K562 (cell line): Measurements from ENCODE around the gene GPR183. TPM values are rescaled to one million over a fixed set of nuclear protein-coding genes. Genes with fewer than 3 reads are reported as not detected.

ENCODE experiments used
- ATAC-seq: fragments of 200-7000 bp; cut with Tn5 transposase; 3 replicates; pipeline ENCODE4 v1.9.1; 2020; ENCODE audit warnings: moderate library complexity
- BruUV-seq: library from RNA; stranded (reverse); fragments of 400-500 nt; replicated peaks from 2 replicates; lab custom pipeline; 2021; lab: Mats Ljungman, UMichigan
- CTCF ChIA-PET: fragments of 300-600 bp; formaldehyde crosslinking; extraction: SDS; loops from one replicate; lab custom pipeline; 2021; ENCODE audit warnings: low intra/inter-chr PET ratio; lab: Yijun Ruan, JAX
- POLR2A ChIA-PET: fragments of 300-600, 350-650 bp; sonication (Branson Sonifier 250); formaldehyde crosslinking; extraction: SDS; loops from one replicate; lab custom pipeline; 2021; ENCODE audit warnings: antibody characterized with exemption, inconsistent platforms; lab: Yijun Ruan, JAX
- DNase-seq, 4 experiments: peaks; one replicate each; pipeline versions ENCODE4 v3.0.0 to v3.0.0-alpha.2; 2011 to 2018; ENCODE audit warnings: low spot score in 3 of 4, mixed read lengths in 3 of 4; ENCODE audit errors: extremely low read depth in 1 of 4
- FAIRE-seq: peaks from 2 replicates; lab custom pipeline; 2011; peaks lifted over from hg19 to GRCh38; lab: Jason Lieb, UNC
- H2AFZ ChIP-seq: 2 replicates; pipeline ENCODE4 v1.6.0; 2011; ENCODE audit warnings: low read depth, low read length, control low read depth, inconsistent platforms
- H3K27ac ChIP-seq: fragments of 200-600 bp; 3 replicates; pipeline ENCODE4 v1.8.0; 2011; ENCODE audit warnings: low read depth, mild to moderate bottlenecking, control low read depth, inconsistent platforms, low read length, moderate library complexity, mixed read lengths; ENCODE audit errors: extremely low read depth
- H3K27me3 ChIP-seq, 2 experiments: fragments of 300-600 bp in 1 of 2; 2 replicates in 1 of 2; 3 replicates in 1 of 2; pipeline versions ENCODE4 v1.6.0 to v1.8.0; 2011; ENCODE audit warnings: inconsistent platforms in 2 of 2, low read length in 2 of 2, mild to moderate bottlenecking in 1 of 2, mixed read lengths in 1 of 2, moderate library complexity in 1 of 2; ENCODE audit not compliant: control insufficient read depth in 2 of 2, insufficient read depth in 2 of 2
- H3K36me3 ChIP-seq: fragments of 300-600 bp; 3 replicates; pipeline ENCODE4 v1.8.0; 2011; ENCODE audit warnings: mild to moderate bottlenecking, low read length, inconsistent platforms; ENCODE audit not compliant: control insufficient read depth, insufficient read depth
- H3K4me1 ChIP-seq, 2 experiments: fragments of 200-600 bp in 1 of 2; replicated peaks in 1 of 2; 2 replicates in 1 of 2; 3 replicates in 1 of 2; pipeline versions ENCODE4 v1.5.1 to v1.8.0; 2011; ENCODE audit warnings: inconsistent platforms in 2 of 2, low read length in 2 of 2, mild to moderate bottlenecking in 1 of 2, mixed read lengths in 1 of 2, moderate library complexity in 1 of 2; ENCODE audit not compliant: control insufficient read depth in 2 of 2, insufficient read depth in 2 of 2
- H3K4me2 ChIP-seq: 2 replicates; pipeline ENCODE4 v1.6.1; 2011; ENCODE audit warnings: low read length, control low read depth, inconsistent platforms, mixed read lengths; ENCODE audit not compliant: insufficient read depth
- H3K4me3 ChIP-seq: fragments of 200-600 bp; sonication (generic), shearing (Covaris generic); 2 replicates; pipeline ENCODE4 v1.5.1; 2016; ENCODE audit warnings: control low read depth, inconsistent platforms
- H3K79me2 ChIP-seq: fragments of 200-600 bp; 3 replicates; pipeline ENCODE4 v1.8.0; 2011; ENCODE audit warnings: low read length, inconsistent platforms; ENCODE audit not compliant: control insufficient read depth, insufficient read depth
- H3K9ac ChIP-seq, 2 experiments: 2 replicates each; pipeline versions ENCODE4 v1.6.0 to v1.6.1; 2011; ENCODE audit warnings: low read depth in 2 of 2, low read length in 2 of 2, control low read depth in 1 of 2, inconsistent platforms in 1 of 2, mild to moderate bottlenecking in 1 of 2, mixed read lengths in 1 of 2; ENCODE audit not compliant: insufficient read depth in 1 of 2
- H3K9me1 ChIP-seq: one replicate; pipeline ENCODE4 v1.6.0; 2011; ENCODE audit warnings: inconsistent platforms, mild to moderate bottlenecking, low read length, moderate library complexity; ENCODE audit not compliant: control insufficient read depth, insufficient read depth
- H3K9me3 ChIP-seq: replicated peaks from 2 replicates; pipeline ENCODE4 v1.5.1; 2011; ENCODE audit warnings: low read depth, low read length, inconsistent platforms; ENCODE audit not compliant: control insufficient read depth, insufficient read depth
- H4K20me1 ChIP-seq: replicated peaks from 2 replicates; pipeline ENCODE4 v1.6.1; 2011; ENCODE audit warnings: low read length, inconsistent platforms, mixed read lengths; ENCODE audit not compliant: control insufficient read depth, insufficient read depth
- CHD7 ChIP-seq: fragments of 200-600 bp; sonication (generic); IDR thresholded peaks from one replicate; pipeline ENCODE4 v1.6.1; 2012; ENCODE audit warnings: mild to moderate bottlenecking, low read depth, low read length, inconsistent platforms
- HDAC1 ChIP-seq, 2 experiments: fragments of 450-650 bp; IDR thresholded peaks; 2 replicates each; pipeline ENCODE4 v1.6.1; 2016 to 2017; ENCODE audit warnings: inconsistent platforms in 1 of 2, mild to moderate bottlenecking in 1 of 2, moderate library complexity in 1 of 2
- HMGXB4 ChIP-seq: sonication (generic); formaldehyde crosslinking; IDR thresholded peaks from 2 replicates; pipeline ENCODE4 v1.8.1; 2023; ENCODE audit warnings: mild to moderate bottlenecking, missing genetic modification reagents
- MITF ChIP-seq: IDR thresholded peaks from 2 replicates; pipeline ENCODE4 v1.6.1; 2014; ENCODE audit warnings: antibody characterized with exemption
- SMAD4 ChIP-seq: fragments of 250-450 bp; sonication (Bioruptor Pico); conservative IDR thresholded peaks from 2 replicates; pipeline ENCODE4 v1.8.0; 2021; ENCODE audit warnings: inconsistent platforms, mild to moderate bottlenecking, moderate library complexity
- THAP7 ChIP-seq: fragments of 250-450 bp; sonication (Bioruptor Pico); IDR thresholded peaks from 2 replicates; pipeline ENCODE4 v1.5.0; 2021
- ZNF41 ChIP-seq: fragments of 250-450 bp; sonication (Bioruptor Pico); conservative IDR thresholded peaks from 2 replicates; pipeline ENCODE4 v1.4.0; 2020; ENCODE audit warnings: mild to moderate bottlenecking
- WGBS: fragments of 100-300 bp; shearing (Covaris generic); methylation state at CpG from one replicate; pipeline ENCODE4 v1.1.6; 2016; ENCODE audit warnings: low coverage, mixed read lengths; ENCODE audit not compliant: insufficient coverage; ENCODE audit errors: missing lambda C conversion rate; 5-methylcytosine and 5-hydroxymethylcytosine counted together
- in situ Hi-C: fragments of 300-500 bp; cut with MboI; formaldehyde crosslinking; loops from 4 replicates; pipeline ENCODE4 v1.15.0; 2018; ENCODE audit warnings: inconsistent platforms, mixed read lengths
- intact Hi-C: fragments of 100-400 bp; cut with micrococcal nuclease; formaldehyde crosslinking; loops from 2 replicates; pipeline ENCODE4 v1.14.2; 2022
- polyA plus RNA-seq, 8 experiments: library from polyadenylated mRNA; depleted of rRNA in 4 of 8; stranded (reverse) in 5 of 8; unstranded in 3 of 8; fragments of >200 nt; fragmentation: Nextera tagmentation in 2 of 8; fragmentation: Illumina TruSeq in 1 of 8; extraction: Ambion mirVana in 2 of 8; extraction: Trizol in 1 of 8; gene quantifications; 2 replicates each; pipeline versions ENCODE4 v1.2.1 to v1.2.3, GENCODE V29; 2011 to 2014; ENCODE audit warnings: inconsistent platforms in 1 of 8, missing spikeins in 1 of 8
- total RNA-seq, 7 experiments: library from RNA; depleted of rRNA in 6 of 7; stranded (reverse); fragments of >200 nt in 6 of 7; fragmentation: Illumina TruSeq in 2 of 7; extraction: Trizol in 2 of 7; gene quantifications; 2 replicates each; pipeline versions ENCODE4 v1.2.1 to v1.2.3, GENCODE V29; 2011 to 2021; ENCODE audit warnings: low replicate concordance in 1 of 7

The GPR183 gene
- total and polyA plus RNA-seq, 9 of the 15 experiments (the other 6 are each of a cell fraction or from before 2014, with no cell fraction given): 1.3 to 10.2 (median 3.7) TPM

- ChIA-PET POLR2A (no interaction called here), CTCF (no interaction called here)
- Histone ChIP-seq H3K9ac (no peak overlapping the region), H4K20me1 (no peaks in the 10 kb centered on the region), H3K27ac (no peak overlapping the region), H3K36me3 (peaks cover 16% of the 10 kb centered on the region), H3K4me3 (no peak overlapping the region), H3K4me1 (peaks cover 0 to 5% of the 10 kb centered on the region in 2 experiments; a peak in 1 of 5 replicates), H3K27me3 (no peaks in the 10 kb centered on the region), H3K9me3 (no peaks in the 10 kb centered on the region), H2AFZ (no peak overlapping the region), H3K9me1 (no peaks in the 10 kb centered on the region), H3K79me2 (peaks cover 5% of the 10 kb centered on the region; the same call in 1 of the 3 replicates), H3K4me2 (no peak overlapping the region)
- ATAC-seq: no peak
- no peak for FAIRE-seq
- intact Hi-C loops: no loop called here
- BruUV-seq: no TSS peak
- WGBS: 81% methylated on average over 4 of the region's 7 CpGs
- in situ Hi-C loops: no loop called here
- no peak for DNase-seq
- TF ChIP-seq HDAC1 (IDR thresholded peaks at IDR 0.05): no peak
- no peak for TF ChIP-seq THAP7 (CRISPR knock-in tag)
- TF ChIP-seq MITF: no peak
- TF ChIP-seq HMGXB4 (CRISPR knock-in tag): no peak
- TF ChIP-seq ZNF41 (CRISPR knock-in tag): no peak
- TF ChIP-seq CHD7: no peak
- TF ChIP-seq SMAD4 (CRISPR knock-in tag): no peak
Observed at GRCh38 chr13:99294958-99295357, 12.2 kb downstream of the GPR183 start.
